Endometrial microvascular endothelial cells (primary cell): Measurements from ENCODE around the gene JUND. TPM values are rescaled to one million over a fixed set of nuclear protein-coding genes. Genes with fewer than 3 reads are reported as not detected.

Experiments
- in situ Hi-C: cut with HindIII; loops from 2 replicates; pipeline ENCODE4 v1.10.0; 2017; ENCODE audit warnings: low sequenced_read_pairs, low pct_unique_long_range_greater_than_20kb; ENCODE audit errors: inconsistent ontology term
- total RNA-seq: library from RNA; depleted of rRNA; stranded (reverse); fragments of >200 nt; gene quantifications from one replicate; pipeline ENCODE4 v1.2.3, GENCODE V29; 2015; ENCODE audit errors: inconsistent ontology term

Gene JUND
- total RNA-seq, 1 donor from 2014 or later, result 99.6 TPM

GRCh38 chr19:18278521-18279265, 2.7 kb downstream of the JUND start:
- in situ Hi-C loops, result no loop called here

GRCh38 chr19:18274781-18275356, 6.6 kb downstream of the JUND start:
- in situ Hi-C loops, result no loop called here

GRCh38 chr19:18274219-18274780, 7.1 kb downstream of the JUND start, which contains the start of gene IQCN:
IQCN (minus strand) TSS chr19:18274452; CDS start chr19:18269478, 4,974 bp downstream.
- in situ Hi-C loops, result no loop called here

GRCh38 chr19:18273561-18274218, 7.7 kb downstream of the JUND start:
- in situ Hi-C loops, result no loop called here

GRCh38 chr19:18271433-18271841, 10.0 kb downstream of the JUND start:
- in situ Hi-C loops, result no loop called here

- in situ Hi-C loops, result no loop called here
Observed at GRCh38 chr19:18270326-18270725, 11.1 kb downstream of the JUND start.

DNA sequence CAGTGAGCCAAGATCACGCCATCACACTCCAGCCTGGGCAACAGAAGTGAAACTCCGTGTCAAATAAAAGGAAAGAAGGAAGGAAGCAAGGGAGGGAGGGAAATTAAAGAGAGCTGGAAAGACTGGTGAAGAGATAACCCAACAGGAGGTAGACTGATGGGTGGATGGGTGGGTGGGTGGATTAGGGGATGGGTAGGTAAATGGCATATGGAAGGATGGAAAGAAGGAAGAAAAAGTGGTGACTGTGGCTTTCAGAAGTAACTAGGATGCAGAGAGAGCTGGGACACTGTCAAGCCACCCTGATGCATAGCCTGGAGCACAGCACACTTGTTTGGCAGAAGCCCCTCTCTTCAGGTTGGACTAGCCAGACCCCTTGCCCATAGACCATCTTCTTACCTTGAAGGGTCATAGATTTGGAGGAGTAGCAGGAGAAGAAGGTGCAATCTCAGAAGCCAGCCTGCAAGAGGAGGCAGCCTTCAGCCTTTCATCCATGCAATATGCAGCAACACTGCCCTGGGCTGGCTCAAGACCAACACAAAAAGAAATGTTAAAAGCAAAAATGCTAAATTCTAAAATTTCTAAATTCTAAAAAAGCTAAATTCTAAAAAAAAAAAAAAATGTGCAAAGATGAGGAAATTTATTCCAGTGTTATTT, 12.2 kb downstream of the JUND start:
- in situ Hi-C loops, result no loop called here

GRCh38 chr19:18266771-18267686, 14.4 kb downstream of the JUND start:
- in situ Hi-C loops, result no loop called here

GRCh38 chr19:18265582-18265981, 15.8 kb downstream of the JUND start:
- in situ Hi-C loops, result no loop called here

DNA sequence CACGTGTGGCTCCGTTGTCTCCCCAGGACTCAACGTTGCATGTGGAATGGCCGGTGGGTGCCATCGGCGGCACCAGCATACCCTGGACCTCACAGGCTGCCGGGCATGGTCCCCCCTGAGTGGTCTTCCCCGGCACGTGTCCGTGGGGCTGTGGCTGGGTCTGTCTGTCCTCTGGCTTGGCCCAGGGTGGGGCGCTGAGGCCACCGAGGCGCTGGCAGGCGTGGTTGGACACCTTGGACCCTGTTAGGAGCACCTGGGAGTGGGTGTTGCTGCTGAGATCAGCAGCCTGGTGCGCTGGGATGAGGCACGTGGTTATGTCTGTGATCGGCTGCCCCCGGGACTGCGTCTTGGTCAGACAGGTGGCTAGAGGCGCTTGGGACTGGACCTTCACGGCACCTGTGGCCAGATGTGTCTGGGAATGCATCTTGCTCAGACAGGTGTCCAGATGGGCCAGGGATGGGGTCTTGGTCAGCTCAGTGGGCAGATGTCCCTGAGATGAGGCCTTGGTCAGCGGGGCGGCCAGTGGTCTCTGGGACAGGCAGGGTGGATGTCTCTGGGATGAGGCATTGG, 16.4 kb downstream of the JUND start:
- in situ Hi-C loops, result no loop called here

DNA sequence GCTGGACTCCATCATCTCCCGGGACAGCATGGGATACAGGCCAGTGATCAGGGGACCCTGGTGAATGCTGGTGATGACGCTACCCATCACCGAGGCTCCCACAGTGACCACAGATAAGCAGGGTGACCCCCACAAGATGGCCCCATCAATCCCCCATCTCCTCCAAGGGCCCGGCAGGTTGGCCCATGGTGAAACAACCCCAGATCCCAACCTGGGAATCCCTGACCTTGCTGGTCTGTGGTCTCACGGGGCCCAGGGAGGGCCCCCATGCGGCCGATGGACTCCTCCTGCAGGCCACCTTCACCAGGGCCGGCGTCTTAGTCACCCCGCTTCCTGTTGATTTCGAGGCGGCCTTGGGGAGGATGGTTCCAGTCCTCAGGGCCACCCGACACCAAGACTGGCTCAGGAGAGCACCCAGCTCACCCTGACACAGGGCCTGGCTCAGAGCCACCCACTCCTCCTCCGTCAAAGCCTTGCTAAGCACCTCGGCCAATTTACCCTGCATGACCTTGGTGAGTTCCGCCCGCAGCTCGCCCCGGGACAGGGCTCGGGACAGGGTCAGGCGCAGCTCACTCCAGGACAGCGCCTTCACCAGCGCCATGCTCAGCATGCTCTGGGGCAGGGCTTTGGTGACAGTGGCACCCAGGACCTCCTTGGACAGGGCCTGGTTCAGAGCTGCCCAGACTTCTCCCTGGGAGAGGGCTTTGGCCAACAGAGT, 17.1 kb downstream of the JUND start:
- in situ Hi-C loops, result no loop called here

GRCh38 chr19:18263324-18264136, 17.9 kb downstream of the JUND start:
- in situ Hi-C loops, result no loop called here

DNA sequence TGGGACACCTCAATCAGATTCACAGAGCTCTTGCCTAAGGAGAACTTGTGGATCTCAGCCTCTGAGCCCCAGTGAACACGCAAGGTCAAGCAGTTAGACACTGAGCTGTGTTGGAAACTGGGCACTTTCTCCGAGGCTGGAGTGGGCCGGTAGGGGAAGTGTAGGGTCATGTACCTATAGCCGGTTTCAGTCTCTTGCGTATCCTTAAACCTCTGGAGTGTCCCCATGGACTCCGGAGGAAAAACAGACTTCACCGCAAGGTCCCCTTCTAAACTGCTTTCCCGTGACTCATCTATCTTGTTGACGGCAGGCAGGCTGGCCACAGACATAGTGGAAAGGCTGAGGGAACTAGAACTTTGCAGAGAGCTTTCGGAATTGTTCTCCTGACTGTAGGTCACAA, 18.5 kb downstream of the JUND start:
- in situ Hi-C loops, result no loop called here

DNA sequence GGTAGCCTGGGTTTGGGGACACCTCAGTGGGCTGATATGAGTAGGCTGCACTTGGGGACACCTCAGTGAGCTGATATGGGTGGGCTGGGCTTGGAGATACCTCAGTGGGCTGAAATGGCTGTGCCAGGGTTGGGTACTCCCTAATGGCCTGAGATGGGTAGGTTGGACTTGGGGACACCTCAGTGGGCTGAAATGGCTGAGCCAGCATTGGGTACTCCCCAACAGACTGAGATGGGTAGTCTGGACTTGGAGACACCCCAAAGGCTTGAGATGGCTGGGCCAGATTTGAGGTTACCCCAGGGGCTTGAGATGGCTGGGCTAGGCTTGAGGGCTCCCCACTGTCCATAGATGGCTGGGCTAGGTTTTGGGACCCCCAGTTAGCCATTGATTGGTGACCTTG, 19.3 kb downstream of the JUND start:
- in situ Hi-C loops, result no loop called here

DNA sequence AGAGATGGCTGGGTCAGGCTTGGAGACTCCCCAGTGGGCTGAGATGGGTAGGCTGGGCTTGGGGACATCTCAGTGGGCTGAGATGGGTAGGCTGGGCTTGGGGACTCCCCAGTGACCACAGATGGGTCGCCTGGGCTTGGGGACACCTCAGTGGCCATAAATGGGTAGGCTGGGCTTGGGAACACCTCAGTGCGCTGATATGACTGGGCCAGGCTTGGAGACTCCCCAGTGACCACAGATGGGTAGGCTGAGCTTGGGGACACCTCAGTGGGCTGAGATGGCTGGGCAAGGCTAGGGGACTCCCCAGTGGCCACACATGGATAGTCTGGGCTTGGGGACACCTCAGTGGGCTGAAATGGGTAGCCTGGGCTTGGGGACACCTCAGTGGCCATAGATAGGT, 19.9 kb downstream of the JUND start:
- in situ Hi-C loops, result no loop called here

DNA sequence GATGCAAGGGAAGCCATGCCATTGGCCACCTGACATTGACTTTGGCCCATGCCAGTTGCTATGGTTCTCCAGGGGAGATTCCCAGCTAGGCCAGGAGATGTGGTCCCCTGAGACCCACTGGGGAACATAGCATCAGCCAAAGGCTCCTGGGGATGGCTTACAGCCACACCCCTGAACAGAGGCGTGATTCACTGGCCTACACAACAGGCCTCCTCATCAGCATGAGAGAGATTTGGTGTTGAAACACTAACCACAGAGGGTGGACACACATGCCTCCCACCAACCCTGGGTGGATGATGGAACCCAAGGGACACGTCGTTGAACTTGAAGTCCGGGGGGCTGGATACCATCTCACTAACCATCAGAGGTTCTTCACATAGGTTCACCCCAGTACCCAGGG, 21.5 kb downstream of the JUND start:
- in situ Hi-C loops, result no loop called here
